GM18868 (cell line): ENCODE data around the gene ITGB5.

ENCODE experiments used
- ATAC-seq: cut with Tn5 transposase; IDR thresholded peaks from one replicate; pipeline ENCODE4 v1.9.1; 2021; ENCODE audit warnings: mild to moderate bottlenecking, moderate library complexity; ENCODE audit not compliant: unreplicated experiment

The ITGB5 gene

GRCh38 chr3:124895756-124896155 is 8.6 kb upstream of the ITGB5 start:
- no peak for ATAC-seq

GRCh38 chr3:124893526-124893925 is 6.4 kb upstream of the ITGB5 start:
- ATAC-seq = no peak

GRCh38 chr3:124890573-124891190 is 3.5 kb upstream of the ITGB5 start:
- no peak for ATAC-seq

- no peak for ATAC-seq
Measured at GRCh38 chr3:124888482-124889441, 1.6 kb upstream of the ITGB5 start.

GRCh38 chr3:124887932-124888298 is 750 bp upstream of the ITGB5 start:
- no peak for ATAC-seq

GRCh38 chr3:124886168-124887056 is 753 bp downstream of the ITGB5 start:
- ATAC-seq = peak; percentile 50

- no peak for ATAC-seq
Measured at GRCh38 chr3:124885466-124886167, 1.5 kb downstream of the ITGB5 start.

- no peak for ATAC-seq
Measured at GRCh38 chr3:124884474-124885101, 2.6 kb downstream of the ITGB5 start.

- ATAC-seq = no peak
Measured at GRCh38 chr3:124883766-124884473, 3.2 kb downstream of the ITGB5 start.

- ATAC-seq = no peak
Measured at GRCh38 chr3:124882816-124883747, 4.1 kb downstream of the ITGB5 start.

GRCh38 chr3:124881976-124882697 is 5.0 kb downstream of the ITGB5 start:
- no peak for ATAC-seq

GRCh38 chr3:124879337-124879680 is 7.9 kb downstream of the ITGB5 start:
- no peak for ATAC-seq

- ATAC-seq = no peak
Measured at GRCh38 chr3:124878561-124879336, 8.4 kb downstream of the ITGB5 start.

- ATAC-seq = no peak
Measured at GRCh38 chr3:124877674-124878073, 9.5 kb downstream of the ITGB5 start.

GRCh38 chr3:124876401-124876878 is 10.7 kb downstream of the ITGB5 start:
- no peak for ATAC-seq

- ATAC-seq = no peak
Measured at GRCh38 chr3:124873226-124873625, 13.9 kb downstream of the ITGB5 start.

GRCh38 chr3:124867511-124867910 is 19.7 kb downstream of the ITGB5 start:
- ATAC-seq = no peak
